ENCODE results near the gene CD300A.

The CD300A gene

GRCh38 chr17:74441537-74441936 lies 24.9 kb upstream of the CD300A start:
- DNase-seq, result no peak

GRCh38 chr17:74442291-74442669 lies 24.2 kb upstream of the CD300A start:
- no peak for DNase-seq

GRCh38 chr17:74442670-74443515 lies 23.5 kb upstream of the CD300A start:
- peak; percentile 56 for DNase-seq

DNA sequence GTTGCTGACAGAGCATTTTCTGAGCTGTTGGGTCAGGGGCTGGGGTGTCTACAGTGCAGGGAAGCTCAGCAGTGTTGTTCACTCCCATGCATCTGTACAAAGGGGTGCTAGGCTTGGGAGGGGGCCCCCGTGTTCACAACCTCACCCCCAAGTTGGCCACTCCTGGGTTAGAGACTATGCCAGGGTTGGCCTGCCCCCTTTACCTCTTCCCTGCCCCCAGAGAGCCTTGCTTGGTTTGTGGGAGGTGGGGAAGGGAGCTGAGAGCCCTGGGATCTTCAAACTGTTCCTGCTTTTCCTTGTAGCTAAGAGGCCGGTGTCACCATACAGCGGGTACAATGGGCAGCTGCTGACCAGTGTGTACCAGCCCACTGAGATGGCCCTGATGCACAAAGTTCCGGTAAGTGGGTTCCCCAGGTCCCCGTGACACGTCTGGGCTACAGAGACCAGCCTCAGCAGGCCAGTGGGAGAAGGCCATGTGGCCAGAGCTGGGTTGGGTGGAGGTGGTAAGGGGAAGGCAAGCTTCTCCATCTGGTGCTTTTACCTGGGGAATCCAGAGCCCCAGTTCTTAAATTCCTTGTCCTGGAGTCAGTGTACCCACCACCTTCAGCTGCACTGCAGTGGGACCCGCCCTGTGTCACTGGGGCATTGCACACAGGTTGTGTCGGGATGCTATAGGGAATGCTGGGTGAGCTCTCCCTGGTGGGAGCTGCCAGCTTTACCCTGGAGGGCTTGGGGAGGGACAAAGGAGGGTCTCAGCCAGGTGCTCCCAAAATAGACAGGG lies 22.7 kb upstream of the CD300A start:
- DNase-seq, result no peak

GRCh38 chr17:74444406-74444805 lies 22.0 kb upstream of the CD300A start:
- DNase-seq, result no peak

DNA sequence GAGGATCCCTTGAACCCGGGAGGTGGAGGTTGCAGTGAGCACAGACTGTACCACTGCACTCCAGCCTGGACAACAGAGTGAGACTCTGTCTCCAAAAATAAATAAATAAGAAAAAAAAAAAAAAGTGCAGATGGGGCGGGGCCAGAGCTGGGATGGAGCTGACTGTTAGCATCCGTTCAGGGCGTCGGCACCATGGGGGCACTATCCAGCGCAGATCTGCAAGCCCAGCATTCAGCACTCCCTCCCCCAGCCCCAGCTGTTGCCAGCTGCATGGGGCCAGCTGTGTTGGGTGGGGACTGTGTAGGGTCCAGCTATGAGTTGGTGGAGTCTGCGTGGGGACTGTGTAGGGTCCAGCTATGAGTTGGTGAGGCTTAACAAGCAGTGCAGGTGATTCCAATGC lies 21.3 kb upstream of the CD300A start:
- DNase-seq, result no peak

GRCh38 chr17:74446551-74447500 lies 19.6 kb upstream of the CD300A start:
- no peak for DNase-seq

DNA sequence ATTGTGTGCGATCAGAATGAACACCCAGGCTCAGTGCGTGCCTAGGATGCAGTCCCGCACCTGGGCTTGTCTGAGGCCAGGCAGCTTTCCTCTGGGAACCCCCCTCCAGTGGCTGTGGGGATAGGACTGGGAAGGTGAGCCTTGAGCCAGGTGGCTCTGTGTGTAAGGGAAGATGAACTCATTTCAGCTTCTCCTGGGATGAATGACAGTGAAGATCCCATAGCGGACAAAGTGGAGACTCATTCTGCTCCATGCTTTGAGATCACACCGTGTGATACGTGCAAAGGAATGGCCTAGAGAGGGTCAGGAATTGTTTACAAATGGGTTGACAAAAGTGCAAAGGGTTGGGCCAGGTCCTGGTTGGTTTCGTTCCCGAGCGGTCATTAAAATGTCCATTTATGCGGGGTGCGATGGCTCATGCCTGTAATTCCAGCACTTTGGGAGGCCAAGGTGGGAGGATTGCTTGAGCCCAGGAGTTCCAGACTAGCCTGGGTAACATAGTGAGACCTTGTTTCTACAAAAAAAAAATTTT lies 18.7 kb upstream of the CD300A start:
- no peak for DNase-seq

GRCh38 chr17:74448756-74449155 lies 17.7 kb upstream of the CD300A start:
- no peak for DNase-seq

DNA sequence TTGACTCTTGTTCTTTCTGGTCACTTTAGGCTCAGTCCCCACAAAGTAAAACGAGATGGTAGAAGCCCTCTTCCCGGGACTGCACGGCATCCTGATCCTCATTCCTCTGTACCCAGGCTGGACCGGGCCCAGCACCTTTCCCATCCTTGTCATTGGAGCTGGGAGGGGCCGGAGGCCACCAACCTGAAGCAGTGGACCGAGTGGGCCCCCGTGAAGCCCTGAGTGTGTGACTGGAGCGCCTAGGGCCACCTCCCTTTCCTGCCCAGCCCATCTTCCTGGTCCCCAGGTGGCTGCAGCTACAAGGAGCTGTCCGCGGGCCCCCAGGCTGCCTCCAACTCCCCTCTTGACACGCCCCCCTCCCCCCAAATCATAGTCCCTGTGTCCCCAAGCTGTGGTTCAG lies 17.1 kb upstream of the CD300A start:
- no peak for DNase-seq

DNA sequence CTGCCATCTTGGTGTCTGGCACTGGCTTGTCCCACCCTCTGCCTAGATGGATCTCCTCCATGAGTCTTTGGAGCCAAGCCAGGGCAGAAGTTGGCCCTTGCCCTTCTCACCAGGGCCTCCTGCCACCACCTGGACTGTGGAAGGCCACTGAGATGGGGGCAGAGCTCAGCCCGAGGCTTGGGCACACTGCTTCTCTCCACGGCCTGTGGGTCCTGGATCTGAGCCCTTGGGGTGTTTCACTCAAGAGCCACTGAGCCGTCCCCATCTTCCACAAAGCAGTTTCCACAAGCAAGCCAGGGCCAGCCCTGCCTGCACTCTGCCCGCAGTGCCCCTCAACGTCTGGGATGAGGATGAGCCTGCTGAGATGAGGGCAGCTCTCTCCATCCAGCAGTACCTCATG lies 16.7 kb upstream of the CD300A start:
- DNase-seq, result no peak

- no peak for DNase-seq
Measured at GRCh38 chr17:74450231-74450630, 16.2 kb upstream of the CD300A start.

DNA sequence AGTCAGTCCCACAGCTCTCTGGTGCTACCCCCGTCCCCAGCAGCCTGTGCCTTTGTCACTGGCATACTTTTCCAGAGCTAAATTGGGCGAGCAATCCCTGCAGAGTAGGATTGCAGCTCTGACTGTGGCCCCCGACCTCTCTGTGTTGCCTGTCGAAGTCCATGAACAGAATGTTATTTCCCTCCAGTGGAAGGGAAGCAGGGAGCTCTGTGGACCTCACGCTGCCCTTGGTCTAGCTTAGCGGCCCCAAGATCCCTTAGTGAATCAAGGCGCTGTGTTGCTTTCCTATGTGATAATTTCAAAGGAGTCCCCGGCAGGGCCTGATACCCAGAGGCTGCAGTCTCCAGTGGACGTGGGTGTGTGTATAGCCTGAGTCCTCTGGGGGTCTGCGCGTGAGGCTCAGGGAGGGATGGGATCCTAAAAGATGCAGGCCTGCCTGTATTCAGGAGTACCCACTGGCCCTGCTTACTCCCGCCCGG lies 15.5 kb upstream of the CD300A start:
- DNase-seq, result no peak

- no peak for DNase-seq
Measured at GRCh38 chr17:74451557-74451956, 14.9 kb upstream of the CD300A start.

GRCh38 chr17:74452033-74452840 lies 14.2 kb upstream of the CD300A start:
- DNase-seq, result no peak

- no peak for DNase-seq
Measured at GRCh38 chr17:74452841-74453661, 13.4 kb upstream of the CD300A start.

DNA sequence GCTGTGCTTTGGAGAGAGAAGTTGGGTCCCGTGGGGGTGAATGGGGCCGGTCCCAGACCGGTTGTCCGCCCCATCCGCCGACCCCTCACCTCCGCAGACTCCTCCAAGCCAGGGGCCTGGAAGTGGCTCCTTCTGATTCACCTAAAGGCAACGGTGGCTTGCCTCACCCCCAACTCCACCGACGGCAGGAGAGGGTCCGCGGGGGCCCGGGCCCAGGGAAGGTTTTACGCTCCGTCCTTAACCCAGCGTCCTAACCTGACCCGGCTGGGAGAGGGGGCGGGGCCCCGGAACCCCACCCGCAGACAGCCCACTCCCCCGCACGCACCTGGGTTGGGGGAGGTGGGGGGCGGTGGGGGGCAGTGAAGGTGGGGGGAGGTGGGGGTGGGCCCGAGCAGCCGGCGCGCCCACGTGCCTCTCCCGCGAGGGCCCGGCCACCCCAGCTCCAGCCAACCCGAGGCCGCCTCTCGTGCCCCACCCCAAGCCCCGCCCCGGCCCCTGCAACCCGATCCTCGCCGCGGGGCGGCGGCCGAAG lies 12.7 kb upstream of the CD300A start:
- DNase-seq, result peak; percentile 76

DNA sequence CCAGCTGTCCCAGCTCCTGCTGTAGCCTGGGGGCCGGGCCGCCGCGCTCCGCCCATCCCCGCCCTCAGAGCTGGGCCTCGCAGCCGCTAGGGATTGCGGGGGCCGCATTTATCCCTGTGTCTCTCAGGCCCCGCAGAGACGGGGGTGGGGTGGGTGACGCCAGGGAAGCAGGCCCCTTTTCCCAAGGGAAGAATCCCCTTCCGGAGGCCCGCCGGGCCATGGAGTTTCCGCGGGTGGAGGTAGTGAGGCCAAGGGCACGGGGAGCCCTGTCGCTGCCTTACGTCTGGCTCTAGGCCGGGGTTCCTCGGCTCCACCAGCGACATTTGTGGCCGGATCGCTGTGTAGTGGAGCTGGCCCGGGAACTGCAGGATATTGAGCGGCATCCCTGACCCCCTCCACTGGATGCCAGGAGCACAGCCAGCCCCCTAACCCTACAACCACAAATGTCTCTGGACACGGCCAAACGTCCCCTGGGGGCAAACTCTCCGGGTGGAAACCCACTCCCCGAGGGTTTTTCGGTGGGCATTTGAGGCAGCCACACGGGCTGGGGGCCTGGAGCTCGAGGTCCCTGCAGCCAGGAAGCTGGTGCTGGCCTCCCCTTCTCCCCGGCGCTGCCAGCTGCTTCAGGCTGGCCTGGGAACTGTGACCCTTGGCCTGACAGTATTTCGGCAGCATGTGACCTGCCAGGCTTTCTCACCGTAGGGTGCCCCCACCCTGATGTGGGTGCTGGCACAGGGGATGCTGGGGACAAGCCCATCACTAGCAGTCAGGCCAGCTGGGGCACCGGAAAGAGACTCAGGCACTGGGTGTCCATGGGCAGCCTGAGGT lies 12.0 kb upstream of the CD300A start:
- no peak for DNase-seq

GRCh38 chr17:74455025-74455545 lies 11.3 kb upstream of the CD300A start:
- DNase-seq, result no peak
